Sigmoid colon (tissue), 4 donors: ENCODE data around the gene FOXK2.

Experiments
- CTCF ChIP-seq, 4 experiments: fragments of 450-650 bp in 3 of 4; fragments of 200-600 bp in 1 of 4; IDR thresholded peaks; one replicate each; pipeline ENCODE4 v1.5.1; 2016 to 2019; ENCODE audit warnings: antibody characterized with exemption in 4 of 4, mild to moderate bottlenecking in 3 of 4, moderate library complexity in 2 of 4
- POLR2AphosphoS5 ChIP-seq, 4 donors: sonication (generic); formaldehyde crosslinking; IDR thresholded peaks; one replicate each; pipeline ENCODE4 v1.6.1; 2017; ENCODE audit warnings: antibody characterized with exemption in 4 of 4

- TF ChIP-seq CTCF (IDR thresholded peaks at IDR 0.05) (no peak), POLR2AphosphoS5 (IDR thresholded peaks at IDR 0.05) (no peak)
Measured at GRCh38 chr17:82616021-82616711, 96.6 kb downstream of the FOXK2 start.
